Dermis blood vessel endothelial cell (primary cell): ENCODE results near the gene KIF6. TPM values are rescaled to one million over a fixed set of nuclear protein-coding genes. Genes with fewer than 3 reads are reported as not detected.
"Not testable (repeated sequence)": the region's sequence is repeated elsewhere in the genome, so short reads cannot be mapped to it uniquely, and the experiment has no call there.

ENCODE experiments used
- DNase-seq: peaks from one replicate; pipeline ENCODE4 v3.0.0; 2010
- total RNA-seq: library from RNA; depleted of rRNA; stranded (reverse); fragments of >200 nt; gene quantifications from 2 replicates; pipeline ENCODE4 v1.2.3, GENCODE V29; 2014

KIF6 gene
- total RNA-seq, 1 donor from 2014 or later = not detected

- DNase-seq = no peak
These were observed 178.5 kb downstream of the KIF6 start for GRCh38 chr6:39546731-39547130.

GRCh38 chr6:39543950-39544349 is 181.3 kb downstream of the KIF6 start:
- DNase-seq = no peak

DNA sequence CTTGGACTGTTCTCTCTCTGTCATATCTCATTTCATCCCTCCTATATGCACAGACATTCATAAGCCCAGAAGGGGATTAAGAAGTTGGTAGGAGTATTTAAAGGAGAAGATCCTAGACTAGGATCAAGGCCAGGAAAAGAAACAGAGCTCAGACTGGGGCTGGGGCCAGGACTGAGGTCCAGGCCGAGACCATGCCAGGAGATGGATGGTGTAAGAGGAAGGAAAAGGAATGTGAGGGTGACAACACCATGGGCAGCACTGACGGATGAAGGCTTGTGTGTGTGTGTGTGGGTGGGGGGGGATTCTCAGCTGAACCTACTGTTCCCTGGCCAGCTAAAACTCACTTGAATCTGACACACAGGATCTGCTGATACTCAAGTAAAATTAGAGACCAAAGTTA is 182.1 kb downstream of the KIF6 start:
- no peak for DNase-seq

GRCh38 chr6:39540454-39540853 is 184.8 kb downstream of the KIF6 start:
- no peak for DNase-seq

GRCh38 chr6:39530201-39530759 is 194.9 kb downstream of the KIF6 start:
- no peak for DNase-seq

GRCh38 chr6:39527792-39528564 is 197.2 kb downstream of the KIF6 start:
- DNase-seq = no peak

DNA sequence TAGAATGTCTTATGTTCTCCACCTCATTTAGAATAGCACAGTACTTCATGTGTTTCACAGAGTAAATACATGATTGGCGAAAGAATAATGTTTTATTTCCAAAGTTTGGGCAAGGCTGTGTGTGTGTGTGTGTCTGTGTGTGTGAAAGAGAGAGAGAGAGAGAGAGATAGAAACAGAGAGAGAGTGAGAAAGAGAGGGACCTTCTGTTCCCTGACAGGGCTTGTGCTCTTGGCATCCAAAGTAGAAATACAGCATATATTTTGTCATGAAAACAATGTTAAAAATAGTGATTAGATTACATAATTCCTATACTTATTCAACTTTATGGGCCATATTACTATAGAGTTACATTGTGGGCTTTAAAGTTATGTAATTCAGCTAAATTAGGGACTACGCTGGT is 201.2 kb downstream of the KIF6 start:
- DNase-seq = no peak

DNA sequence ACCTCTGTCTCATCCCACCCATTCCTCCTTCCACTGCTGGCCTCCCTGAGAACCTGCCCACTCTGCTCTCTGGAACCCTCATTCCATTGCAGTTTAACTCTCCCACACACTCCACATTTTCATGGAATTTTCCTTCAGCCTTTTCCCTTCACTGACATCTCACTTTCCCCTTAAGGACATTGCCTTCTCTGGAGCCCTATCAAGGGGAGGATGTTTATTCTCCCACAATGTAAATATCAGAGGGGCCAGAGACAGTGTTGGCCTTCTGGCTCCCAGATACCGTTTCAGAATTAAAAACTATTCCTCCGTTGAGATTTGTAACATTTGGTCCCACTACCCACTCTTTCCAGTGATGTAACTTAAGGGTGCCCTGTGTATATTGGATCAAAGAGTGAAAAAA is 203.2 kb downstream of the KIF6 start:
- no peak for DNase-seq

DNA sequence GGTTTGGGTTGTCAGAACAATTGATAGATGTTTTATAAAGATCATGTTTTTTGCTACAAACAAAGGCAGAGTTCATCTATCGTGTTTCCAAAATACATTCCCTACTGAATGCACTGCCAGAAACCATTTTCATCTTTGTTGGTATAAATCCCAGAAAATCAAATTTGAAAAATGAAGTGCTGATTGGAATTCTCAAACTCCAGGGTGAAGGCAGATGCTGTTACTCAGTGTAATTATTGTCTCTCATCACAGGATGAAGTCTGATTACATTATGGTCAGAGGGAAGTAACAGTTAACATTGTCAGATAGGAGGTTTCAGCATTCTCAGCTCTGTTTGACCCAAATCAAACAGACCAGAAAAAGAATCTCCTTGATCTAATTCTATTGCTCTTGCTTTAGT is 204.3 kb downstream of the KIF6 start:
- no peak for DNase-seq

DNA sequence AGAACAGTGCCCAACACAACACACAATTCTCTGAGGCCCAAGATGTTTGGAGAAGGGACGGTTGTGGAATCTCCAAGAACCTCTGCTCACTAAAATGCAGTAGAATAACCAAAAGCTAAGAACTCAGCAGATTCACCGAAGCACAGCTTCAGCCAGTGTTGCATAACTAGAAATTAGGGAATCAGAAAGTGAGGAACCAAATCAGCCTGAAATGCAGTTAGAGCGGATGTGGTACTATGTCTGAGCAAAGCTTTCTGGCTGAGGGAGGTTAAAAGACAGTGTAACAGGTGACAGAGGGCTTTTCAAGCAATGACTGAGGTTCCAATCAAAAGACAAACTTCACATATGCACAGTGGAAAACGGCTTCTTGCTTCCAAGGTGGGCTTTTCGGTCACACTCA is 204.8 kb downstream of the KIF6 start:
- no peak for DNase-seq

DNA sequence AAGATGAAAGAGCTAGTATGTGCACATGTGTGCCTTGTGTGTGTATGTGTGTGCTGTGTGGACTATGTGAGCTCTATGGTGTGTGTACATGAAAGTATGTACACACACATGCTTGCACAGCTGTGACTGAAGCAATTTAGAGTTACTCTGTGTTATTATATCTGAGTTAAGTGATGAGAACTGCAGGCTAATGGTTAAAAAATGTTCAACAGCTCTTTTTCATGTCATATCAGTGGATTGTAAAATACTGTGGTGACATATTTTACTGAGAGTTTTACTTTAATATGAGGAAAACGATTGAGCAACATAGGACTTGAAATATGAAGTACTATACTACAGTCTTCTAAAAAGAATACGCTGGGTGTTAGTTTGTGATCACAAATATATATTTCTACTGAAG is 207.0 kb downstream of the KIF6 start:
- no peak for DNase-seq

DNA sequence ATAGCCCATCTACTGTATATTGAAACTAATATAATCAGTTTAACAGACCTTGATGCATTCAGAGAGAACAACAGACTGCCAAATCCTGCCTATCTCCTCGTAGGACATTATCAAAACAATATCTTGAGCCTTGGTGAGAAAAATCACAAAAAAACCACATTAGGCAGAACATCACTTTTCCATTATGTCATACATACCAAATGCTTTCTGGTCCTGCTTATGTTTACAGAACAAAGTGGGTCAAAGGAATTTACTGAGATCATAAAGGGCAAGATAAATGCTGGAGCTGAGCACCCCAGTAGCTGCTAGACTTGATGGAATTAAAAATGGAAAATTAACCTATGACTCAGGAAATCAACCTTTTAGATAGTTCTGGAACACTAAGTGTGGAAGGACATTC is 207.5 kb downstream of the KIF6 start:
- DNase-seq = no peak

DNA sequence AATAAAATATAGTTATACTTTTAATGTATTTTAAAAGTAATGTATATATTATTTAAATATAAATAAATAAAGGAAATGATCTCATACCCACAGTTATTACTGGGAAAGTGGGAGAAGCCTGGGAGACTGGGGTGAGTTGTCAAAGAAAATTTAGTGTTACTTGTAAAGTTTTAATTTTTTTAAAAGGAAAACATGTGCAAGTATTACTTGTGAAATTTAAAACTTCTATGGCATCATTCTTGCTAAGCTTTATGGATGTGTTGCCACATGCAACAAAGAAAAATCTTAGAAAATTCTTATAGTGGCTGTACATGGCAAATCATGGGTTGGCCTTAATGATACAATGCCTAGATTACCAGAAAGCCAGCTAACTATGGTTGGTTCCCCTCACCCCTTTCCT is 208.7 kb downstream of the KIF6 start:
- DNase-seq = no peak

- no peak for DNase-seq
These were observed 209.7 kb downstream of the KIF6 start for GRCh38 chr6:39515471-39515870.

DNA sequence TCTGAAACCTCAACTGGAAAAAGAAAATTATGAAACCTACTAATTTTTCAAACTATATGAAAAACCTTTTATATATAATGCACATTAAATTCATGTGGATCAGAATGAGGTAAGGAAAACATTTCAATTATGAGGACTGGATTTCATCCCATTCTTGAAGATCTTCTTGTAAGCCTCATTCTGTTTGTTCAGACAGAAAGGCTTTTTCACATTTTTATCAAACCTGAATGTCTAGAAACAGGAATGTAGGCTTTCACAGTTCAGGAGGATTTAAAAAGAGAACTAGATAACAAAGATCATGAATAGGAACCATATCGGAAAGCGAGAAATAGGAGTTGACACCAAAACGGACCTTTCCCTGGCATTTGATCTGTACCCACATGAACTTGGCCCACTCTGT is 210.2 kb downstream of the KIF6 start:
- DNase-seq = no peak

GRCh38 chr6:39509831-39510230 is 215.4 kb downstream of the KIF6 start:
- DNase-seq = not testable (repeated sequence)

DNA sequence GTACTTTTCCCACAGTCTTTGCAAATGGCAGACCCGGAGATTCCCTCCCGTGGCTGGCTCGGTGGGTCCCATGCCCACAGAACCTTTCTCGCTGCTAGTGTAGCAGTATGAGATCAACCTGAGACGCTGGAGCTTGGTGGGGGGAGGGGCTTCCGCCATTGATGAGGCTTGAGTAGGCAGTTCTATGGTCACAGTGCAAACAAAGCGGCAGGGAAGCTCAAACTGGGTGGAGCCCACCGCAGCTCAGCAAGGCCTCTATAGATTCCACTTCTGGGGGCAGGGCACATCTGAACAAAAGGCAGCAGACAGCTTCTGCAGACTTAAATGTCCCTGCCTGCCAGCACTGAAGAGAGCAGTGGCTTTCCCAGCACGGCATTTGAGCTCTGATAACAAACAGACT is 216.7 kb downstream of the KIF6 start:
- no peak for DNase-seq

GRCh38 chr6:39507331-39507998 is 217.7 kb downstream of the KIF6 start:
- DNase-seq = no peak

- DNase-seq = not testable (repeated sequence)
These were observed 222.7 kb downstream of the KIF6 start for GRCh38 chr6:39502362-39502955.

GRCh38 chr6:39499053-39499452 is 226.2 kb downstream of the KIF6 start:
- DNase-seq = no peak

- DNase-seq = no peak
These were observed 227.1 kb downstream of the KIF6 start for GRCh38 chr6:39498096-39498495.

- DNase-seq = no peak
These were observed 228.3 kb downstream of the KIF6 start for GRCh38 chr6:39496915-39497314.

- DNase-seq = no peak
These were observed 228.8 kb downstream of the KIF6 start for GRCh38 chr6:39496456-39496855.

DNA sequence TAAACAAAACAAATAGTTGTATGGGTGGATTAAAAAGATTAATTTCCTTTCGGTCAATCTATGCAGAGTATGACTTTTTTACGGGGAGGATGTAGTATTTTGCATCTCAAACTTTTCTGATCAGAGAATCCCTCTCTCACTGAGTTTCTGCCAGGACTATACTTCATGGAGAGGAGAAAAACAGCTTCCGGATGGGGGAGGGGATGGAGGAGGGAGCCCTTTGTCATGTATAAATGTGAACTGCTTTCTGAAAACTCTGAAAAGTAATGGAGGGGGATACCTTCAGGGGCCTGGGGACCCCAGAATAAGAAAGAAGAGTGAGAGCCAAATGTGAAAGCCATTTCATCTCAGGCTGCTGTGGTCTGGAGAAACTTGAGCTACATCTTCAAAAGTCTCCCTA is 229.6 kb downstream of the KIF6 start:
- no peak for DNase-seq
